ENCODE data around the gene KCNMA1.

KCNMA1 gene

GRCh38 chr10:77252380-77253146 lies 385.0 kb downstream of the KCNMA1 start:
- H3K36me3 ChIP-seq (ENCODE audit: control insufficient read depth, insufficient read depth, low read length) = no peaks in the 10 kb centered on the region
- H3K4me1 ChIP-seq = no peaks in the 10 kb centered on the region
- H3K79me2 ChIP-seq = no peaks in the 10 kb centered on the region
- H3K4me3 ChIP-seq (ENCODE audit: low read depth, low read length) = no peak overlapping the region
- no peak overlapping the region for H3K4me2 ChIP-seq (ENCODE audit: low read length)
- no peak overlapping the region for H3K27ac ChIP-seq
- H2AFZ ChIP-seq = no peak overlapping the region
- TF ChIP-seq, protein P1, sequence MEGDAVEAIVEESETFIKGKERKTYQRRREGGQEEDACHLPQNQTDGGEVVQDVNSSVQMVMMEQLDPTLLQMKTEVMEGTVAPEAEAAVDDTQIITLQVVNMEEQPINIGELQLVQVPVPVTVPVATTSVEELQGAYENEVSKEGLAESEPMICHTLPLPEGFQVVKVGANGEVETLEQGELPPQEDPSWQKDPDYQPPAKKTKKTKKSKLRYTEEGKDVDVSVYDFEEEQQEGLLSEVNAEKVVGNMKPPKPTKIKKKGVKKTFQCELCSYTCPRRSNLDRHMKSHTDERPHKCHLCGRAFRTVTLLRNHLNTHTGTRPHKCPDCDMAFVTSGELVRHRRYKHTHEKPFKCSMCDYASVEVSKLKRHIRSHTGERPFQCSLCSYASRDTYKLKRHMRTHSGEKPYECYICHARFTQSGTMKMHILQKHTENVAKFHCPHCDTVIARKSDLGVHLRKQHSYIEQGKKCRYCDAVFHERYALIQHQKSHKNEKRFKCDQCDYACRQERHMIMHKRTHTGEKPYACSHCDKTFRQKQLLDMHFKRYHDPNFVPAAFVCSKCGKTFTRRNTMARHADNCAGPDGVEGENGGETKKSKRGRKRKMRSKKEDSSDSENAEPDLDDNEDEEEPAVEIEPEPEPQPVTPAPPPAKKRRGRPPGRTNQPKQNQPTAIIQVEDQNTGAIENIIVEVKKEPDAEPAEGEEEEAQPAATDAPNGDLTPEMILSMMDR (IDR thresholded peaks at IDR 0.05) = no peak
- H3K9ac ChIP-seq = no peak overlapping the region
- H3K27me3 ChIP-seq (ENCODE audit: control insufficient read depth, insufficient read depth, low read length) = no peaks in the 10 kb centered on the region
- no peaks in the 10 kb centered on the region for H3K9me3 ChIP-seq (ENCODE audit: control insufficient read depth, low read length)

- Histone ChIP-seq H3K9ac (no peak overlapping the region), H3K27me3 (ENCODE audit: control insufficient read depth, insufficient read depth, low read length) (no peaks in the 10 kb centered on the region), H3K4me3 (ENCODE audit: low read depth, low read length) (no peak overlapping the region), H3K27ac (no peak overlapping the region), H3K9me3 (ENCODE audit: control insufficient read depth, low read length) (no peaks in the 10 kb centered on the region), H3K79me2 (no peaks in the 10 kb centered on the region), H3K36me3 (ENCODE audit: control insufficient read depth, insufficient read depth, low read length) (no peaks in the 10 kb centered on the region), H3K4me1 (no peaks in the 10 kb centered on the region), H3K4me2 (ENCODE audit: low read length) (no peak overlapping the region), H2AFZ (no peak overlapping the region)
- TF ChIP-seq, protein P1 (IDR thresholded peaks at IDR 0.05) = no peak
Measured at GRCh38 chr10:77251297-77252013, 386.2 kb downstream of the KCNMA1 start.

- H3K27me3 ChIP-seq (ENCODE audit: control insufficient read depth, insufficient read depth, low read length) = no peaks in the 10 kb centered on the region
- H2AFZ ChIP-seq = no peak overlapping the region
- H3K4me2 ChIP-seq (ENCODE audit: low read length) = no peak overlapping the region
- H3K4me1 ChIP-seq = no peaks in the 10 kb centered on the region
- no peak overlapping the region for H3K4me3 ChIP-seq (ENCODE audit: low read depth, low read length)
- no peaks in the 10 kb centered on the region for H3K79me2 ChIP-seq
- H3K9me3 ChIP-seq (ENCODE audit: control insufficient read depth, low read length) = no peaks in the 10 kb centered on the region
- H3K9ac ChIP-seq = no peak overlapping the region
- H3K36me3 ChIP-seq (ENCODE audit: control insufficient read depth, insufficient read depth, low read length) = no peaks in the 10 kb centered on the region
- H3K27ac ChIP-seq = no peak overlapping the region
- TF ChIP-seq, protein P1 (IDR thresholded peaks at IDR 0.05) = no peak
Measured at GRCh38 chr10:77249901-77250459, 387.6 kb downstream of the KCNMA1 start.

GRCh38 chr10:77248104-77248790 lies 389.4 kb downstream of the KCNMA1 start:
- no peak overlapping the region for H2AFZ ChIP-seq
- H3K27ac ChIP-seq = no peak overlapping the region
- H3K4me1 ChIP-seq = no peaks in the 10 kb centered on the region
- no peak overlapping the region for H3K9ac ChIP-seq
- H3K36me3 ChIP-seq (ENCODE audit: control insufficient read depth, insufficient read depth, low read length) = no peaks in the 10 kb centered on the region
- TF ChIP-seq, protein P1 (IDR thresholded peaks at IDR 0.05) = no peak
- H3K4me3 ChIP-seq (ENCODE audit: low read depth, low read length) = no peak overlapping the region
- no peaks in the 10 kb centered on the region for H3K27me3 ChIP-seq (ENCODE audit: control insufficient read depth, insufficient read depth, low read length)
- H3K4me2 ChIP-seq (ENCODE audit: low read length) = no peak overlapping the region
- no peaks in the 10 kb centered on the region for H3K9me3 ChIP-seq (ENCODE audit: control insufficient read depth, low read length)
- H3K79me2 ChIP-seq = no peaks in the 10 kb centered on the region

All from parathyroid adenoma (tissue), 2 donors.